ENCODE results near the gene GAB1. TPM values are rescaled to one million over a fixed set of nuclear protein-coding genes. Genes with fewer than 3 reads are reported as not detected.

The GAB1 gene
- total RNA-seq, 1 experiment from 2014 or later: 5.9 TPM

DNA sequence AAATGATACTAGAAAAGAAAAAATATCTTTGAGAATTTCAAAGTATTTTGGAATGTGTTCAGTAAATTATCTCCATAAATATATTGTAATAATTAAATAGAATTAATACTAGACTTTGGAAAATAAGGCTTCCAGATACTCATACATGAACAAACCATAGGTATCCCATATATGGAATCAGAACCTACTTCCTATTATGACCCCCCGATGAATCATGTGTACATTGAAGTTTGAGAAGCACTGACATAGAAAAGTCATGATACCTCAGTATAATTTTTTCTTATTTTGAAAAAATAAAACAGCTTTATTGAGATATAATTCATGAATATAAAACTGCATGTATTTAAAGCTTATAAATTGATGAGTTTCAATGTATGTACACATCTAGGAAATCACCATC, 149.6 kb downstream of the GAB1 start:
- DNase-seq (ENCODE audit: unreplicated experiment): no peak
- no peak overlapping the region for H3K4me3 Mint-ChIP-seq (ENCODE audit: unreplicated experiment)

DNA sequence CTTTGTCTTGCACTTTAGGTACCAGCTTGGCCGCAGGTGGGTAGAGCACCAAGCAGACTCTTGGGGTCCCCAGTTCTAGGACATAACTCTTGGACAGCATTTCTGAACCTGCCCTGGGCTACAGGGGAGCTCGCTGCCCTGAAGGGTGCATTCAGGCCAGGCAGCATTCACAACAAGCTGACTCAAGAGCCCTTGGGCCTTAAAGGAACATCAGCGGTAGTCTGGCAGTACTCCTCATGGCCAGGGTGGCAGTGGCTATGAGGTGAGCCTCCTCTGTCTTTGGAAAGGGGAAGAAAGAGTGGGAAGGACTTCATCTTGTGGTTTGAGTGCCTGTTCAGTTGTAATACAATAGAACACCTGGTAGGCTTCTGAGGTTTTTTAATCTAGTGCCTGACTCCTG, 152.0 kb downstream of the GAB1 start:
- Mint-ChIP-seq H3K4me1 (ENCODE audit: insufficient read depth, unreplicated experiment) (no peaks in the 10 kb centered on the region), H3K4me3 (ENCODE audit: unreplicated experiment) (no peak overlapping the region), H3K36me3 (ENCODE audit: insufficient read depth, unreplicated experiment) (no peaks in the 10 kb centered on the region), H3K27ac (ENCODE audit: low read depth, unreplicated experiment) (no peak overlapping the region), H3K27me3 (ENCODE audit: insufficient read depth, unreplicated experiment) (no peaks in the 10 kb centered on the region), H3K9me3 (ENCODE audit: unreplicated experiment) (peaks cover 10% of the 10 kb centered on the region)
- POLR2A ChIA-PET: interaction anchor here (1.5 kb wide), 1 partner anchor 25 kb away, joined by 4 read pairs; the partner anchor contains the start of gene SMARCA5
- CTCF ChIA-PET: interaction anchor here (0.7 to 0.8 kb wide), 2 partner anchors 22 kb away, joined by 3 to 4 read pairs; no protein-coding TSS in a partner anchor
- TF ChIP-seq, protein P1, sequence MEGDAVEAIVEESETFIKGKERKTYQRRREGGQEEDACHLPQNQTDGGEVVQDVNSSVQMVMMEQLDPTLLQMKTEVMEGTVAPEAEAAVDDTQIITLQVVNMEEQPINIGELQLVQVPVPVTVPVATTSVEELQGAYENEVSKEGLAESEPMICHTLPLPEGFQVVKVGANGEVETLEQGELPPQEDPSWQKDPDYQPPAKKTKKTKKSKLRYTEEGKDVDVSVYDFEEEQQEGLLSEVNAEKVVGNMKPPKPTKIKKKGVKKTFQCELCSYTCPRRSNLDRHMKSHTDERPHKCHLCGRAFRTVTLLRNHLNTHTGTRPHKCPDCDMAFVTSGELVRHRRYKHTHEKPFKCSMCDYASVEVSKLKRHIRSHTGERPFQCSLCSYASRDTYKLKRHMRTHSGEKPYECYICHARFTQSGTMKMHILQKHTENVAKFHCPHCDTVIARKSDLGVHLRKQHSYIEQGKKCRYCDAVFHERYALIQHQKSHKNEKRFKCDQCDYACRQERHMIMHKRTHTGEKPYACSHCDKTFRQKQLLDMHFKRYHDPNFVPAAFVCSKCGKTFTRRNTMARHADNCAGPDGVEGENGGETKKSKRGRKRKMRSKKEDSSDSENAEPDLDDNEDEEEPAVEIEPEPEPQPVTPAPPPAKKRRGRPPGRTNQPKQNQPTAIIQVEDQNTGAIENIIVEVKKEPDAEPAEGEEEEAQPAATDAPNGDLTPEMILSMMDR (IDR thresholded peaks at IDR 0.05; ENCODE audit: unreplicated experiment): no peak
- BruUV-seq (replicated peaks): no TSS peak
- DNase-seq (ENCODE audit: unreplicated experiment): no peak
- intact Hi-C loops (cut with micrococcal nuclease): no loop called here

More for the DNA sequence above, 149.6 kb downstream of the GAB1 start:
- CTCF ChIA-PET: interaction anchor here (0.6 kb wide), 1 partner anchor 1687 kb away, joined by 6 read pairs; no protein-coding TSS in a partner anchor
- POLR2A ChIA-PET: interaction anchor here (0.7 kb wide), 1 partner anchor 1741 kb away, joined by 3 read pairs; no protein-coding TSS in a partner anchor
- H3K9me3 Mint-ChIP-seq (ENCODE audit: unreplicated experiment): peaks cover 10% of the 10 kb centered on the region
- no peaks in the 10 kb centered on the region for H3K36me3 Mint-ChIP-seq (ENCODE audit: insufficient read depth, unreplicated experiment)
- BruUV-seq (replicated peaks): no TSS peak
- H3K4me1 Mint-ChIP-seq (ENCODE audit: insufficient read depth, unreplicated experiment): no peaks in the 10 kb centered on the region
- no peaks in the 10 kb centered on the region for H3K27me3 Mint-ChIP-seq (ENCODE audit: insufficient read depth, unreplicated experiment)
- intact Hi-C loops (cut with micrococcal nuclease): no loop called here
- TF ChIP-seq, protein P1 (IDR thresholded peaks at IDR 0.05; ENCODE audit: unreplicated experiment): no peak
- H3K27ac Mint-ChIP-seq (ENCODE audit: low read depth, unreplicated experiment): no peak overlapping the region

DNA sequence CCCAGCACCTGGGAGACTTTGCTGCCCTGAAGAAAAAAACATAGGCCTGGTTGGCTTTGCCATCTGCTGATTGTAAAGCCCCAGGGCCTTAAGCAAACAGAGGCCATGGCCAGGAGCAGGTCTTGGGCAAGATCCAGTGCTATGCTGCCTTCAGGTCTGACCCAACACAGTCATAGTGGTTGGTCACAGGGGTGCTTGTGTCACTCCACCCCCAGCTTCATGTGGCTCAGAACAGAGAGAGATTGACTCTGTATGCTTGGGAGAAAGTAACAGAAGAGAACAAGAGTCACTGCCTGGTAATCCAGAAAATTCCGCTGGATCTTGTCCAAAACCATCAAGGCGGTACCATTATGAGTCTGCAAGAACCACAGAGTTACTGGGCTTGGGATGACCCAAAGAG, 152.4 kb downstream of the GAB1 start:
- H3K36me3 Mint-ChIP-seq (ENCODE audit: insufficient read depth, unreplicated experiment): no peaks in the 10 kb centered on the region
- H3K27ac Mint-ChIP-seq (ENCODE audit: low read depth, unreplicated experiment): no peak overlapping the region
- DNase-seq (ENCODE audit: unreplicated experiment): no peak
- CTCF ChIA-PET: interaction anchor here (0.7 kb wide), 2 partner anchors 22 to 207 kb away, joined by 4 to 5 read pairs; no protein-coding TSS in a partner anchor
- H3K9me3 Mint-ChIP-seq (ENCODE audit: unreplicated experiment): peaks cover 10% of the 10 kb centered on the region
- BruUV-seq (replicated peaks): no TSS peak
- no peak overlapping the region for H3K4me3 Mint-ChIP-seq (ENCODE audit: unreplicated experiment)
- POLR2A ChIA-PET: interaction anchor here (1.5 kb wide), 1 partner anchor 24 kb away, joined by 4 read pairs; the partner anchor contains the start of gene SMARCA5
- TF ChIP-seq, protein P1 (IDR thresholded peaks at IDR 0.05; ENCODE audit: unreplicated experiment): no peak
- intact Hi-C loops (cut with micrococcal nuclease): no loop called here
- H3K27me3 Mint-ChIP-seq (ENCODE audit: insufficient read depth, unreplicated experiment): no peaks in the 10 kb centered on the region
- H3K4me1 Mint-ChIP-seq (ENCODE audit: insufficient read depth, unreplicated experiment): no peaks in the 10 kb centered on the region

DNA sequence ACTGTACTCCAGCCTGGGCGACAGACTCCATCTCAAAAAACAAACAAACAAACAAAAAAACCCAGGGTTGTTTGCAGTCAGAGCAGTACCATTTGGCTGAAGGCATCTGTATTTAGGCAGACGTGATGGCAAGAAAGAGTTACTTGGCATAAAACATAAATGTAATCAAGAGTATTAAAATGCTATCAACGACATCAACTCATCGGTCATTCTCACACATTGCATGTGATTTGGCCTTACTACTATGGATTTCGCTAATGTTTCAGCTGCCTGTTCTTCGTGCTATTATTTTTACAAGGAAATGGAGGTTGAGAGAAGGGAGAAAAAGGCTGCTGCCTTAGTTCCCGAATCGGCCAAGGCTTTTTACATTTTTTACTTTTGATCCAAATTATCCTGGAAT, 161.3 kb downstream of the GAB1 start:
- Mint-ChIP-seq H3K4me3 (ENCODE audit: unreplicated experiment) (no peak overlapping the region), H3K36me3 (ENCODE audit: insufficient read depth, unreplicated experiment) (no peaks in the 10 kb centered on the region), H3K27ac (ENCODE audit: low read depth, unreplicated experiment) (no peak overlapping the region), H3K9me3 (ENCODE audit: unreplicated experiment) (no peaks in the 10 kb centered on the region), H3K27me3 (ENCODE audit: insufficient read depth, unreplicated experiment) (no peaks in the 10 kb centered on the region), H3K4me1 (ENCODE audit: insufficient read depth, unreplicated experiment) (no peaks in the 10 kb centered on the region)
- POLR2A ChIA-PET: no interaction called here
- TF ChIP-seq, protein P1 (IDR thresholded peaks at IDR 0.05; ENCODE audit: unreplicated experiment): no peak
- intact Hi-C loops (cut with micrococcal nuclease): no loop called here
- no peak for DNase-seq (ENCODE audit: unreplicated experiment)
- BruUV-seq (replicated peaks): no TSS peak
- CTCF ChIA-PET: no interaction called here

All from MCF 10A (cell line).